ENCODE results near the gene SSB.

Gene SSB

GRCh38 chr2:169778446-169778845 is 20.2 kb upstream of the SSB start:
- no peak for TF ChIP-seq CTCF (IDR thresholded peaks at IDR 0.05; ENCODE audit: extremely low read depth, insufficient read depth, missing control alignments)
- no peak for DNase-seq (ENCODE audit: low spot score)
- in situ Hi-C loops (cut with MboI; ENCODE audit: low pct_unique_long_range_greater_than_20kb, low sequenced_read_pairs, unreplicated experiment): loop anchor here (25.0 kb wide), 1 partner anchor 241 kb away; no protein-coding TSS in a partner anchor

GRCh38 chr2:169781249-169782013 is 17.2 kb upstream of the SSB start:
- DNase-seq (ENCODE audit: low spot score): no peak
- in situ Hi-C loops (cut with MboI; ENCODE audit: low pct_unique_long_range_greater_than_20kb, low sequenced_read_pairs, unreplicated experiment): loop anchor here (25.0 kb wide), 1 partner anchor 244 kb away; no protein-coding TSS in a partner anchor
- TF ChIP-seq CTCF (IDR thresholded peaks at IDR 0.05; ENCODE audit: extremely low read depth, insufficient read depth, missing control alignments): no peak

- in situ Hi-C loops (cut with MboI; ENCODE audit: low pct_unique_long_range_greater_than_20kb, low sequenced_read_pairs, unreplicated experiment): loop anchor here (25.0 kb wide), 1 partner anchor 245 kb away; no protein-coding TSS in a partner anchor
- no peak for TF ChIP-seq CTCF (IDR thresholded peaks at IDR 0.05; ENCODE audit: extremely low read depth, insufficient read depth, missing control alignments)
- no peak for DNase-seq (ENCODE audit: low spot score)
Measured at GRCh38 chr2:169782513-169782912, 16.2 kb upstream of the SSB start.

- in situ Hi-C loops (cut with MboI; ENCODE audit: low pct_unique_long_range_greater_than_20kb, low sequenced_read_pairs, unreplicated experiment): loop anchor here (25.0 kb wide), 1 partner anchor 253 kb away; no protein-coding TSS in a partner anchor
- DNase-seq (ENCODE audit: low spot score): no peak
- TF ChIP-seq CTCF (IDR thresholded peaks at IDR 0.05; ENCODE audit: extremely low read depth, insufficient read depth, missing control alignments): no peak
Measured at GRCh38 chr2:169790581-169790980, 8.1 kb upstream of the SSB start.

- DNase-seq (ENCODE audit: low spot score): no peak
- TF ChIP-seq CTCF (IDR thresholded peaks at IDR 0.05; ENCODE audit: extremely low read depth, insufficient read depth, missing control alignments): no peak
- in situ Hi-C loops (cut with MboI; ENCODE audit: low pct_unique_long_range_greater_than_20kb, low sequenced_read_pairs, unreplicated experiment): loop anchor here (25.0 kb wide), 1 partner anchor 258 kb away; no protein-coding TSS in a partner anchor
Measured at GRCh38 chr2:169795181-169795580, 3.5 kb upstream of the SSB start.

GRCh38 chr2:169796441-169796840 is 2.2 kb upstream of the SSB start:
- DNase-seq (ENCODE audit: low spot score): no peak
- TF ChIP-seq CTCF (IDR thresholded peaks at IDR 0.05; ENCODE audit: extremely low read depth, insufficient read depth, missing control alignments): no peak
- in situ Hi-C loops (cut with MboI; ENCODE audit: low pct_unique_long_range_greater_than_20kb, low sequenced_read_pairs, unreplicated experiment): loop anchor here (25.0 kb wide), 1 partner anchor 259 kb away; no protein-coding TSS in a partner anchor
